EH (cell line): ENCODE measurements around the gene MYO18B.

Experiments used
- DNase-seq: peaks from one replicate; pipeline ENCODE4 v3.0.0-alpha.2; 2015; ENCODE audit warnings: low read depth

MYO18B gene

GRCh38 chr22:25828422-25828821, 86.4 kb downstream of the MYO18B start:
- DNase-seq = no peak

- DNase-seq = no peak
These were observed 87.2 kb downstream of the MYO18B start for GRCh38 chr22:25829237-25829636.

- DNase-seq = no peak
These were observed 88.1 kb downstream of the MYO18B start for GRCh38 chr22:25829808-25830777.

GRCh38 chr22:25833091-25833490, 91.1 kb downstream of the MYO18B start:
- DNase-seq = no peak

- DNase-seq = no peak
These were observed 91.7 kb downstream of the MYO18B start for GRCh38 chr22:25833676-25834075.

GRCh38 chr22:25834490-25834889, 92.5 kb downstream of the MYO18B start:
- no peak for DNase-seq

GRCh38 chr22:25835348-25835747, 93.4 kb downstream of the MYO18B start:
- no peak for DNase-seq

GRCh38 chr22:25837288-25837900, 95.4 kb downstream of the MYO18B start:
- no peak for DNase-seq

- no peak for DNase-seq
These were observed 97.2 kb downstream of the MYO18B start for GRCh38 chr22:25838960-25839741.

- no peak for DNase-seq
These were observed 97.8 kb downstream of the MYO18B start for GRCh38 chr22:25839755-25840154.

GRCh38 chr22:25840167-25840566, 98.2 kb downstream of the MYO18B start:
- no peak for DNase-seq

GRCh38 chr22:25840891-25841290, 98.9 kb downstream of the MYO18B start:
- DNase-seq = no peak

GRCh38 chr22:25841775-25842174, 99.8 kb downstream of the MYO18B start:
- DNase-seq = no peak

- no peak for DNase-seq
These were observed 101.8 kb downstream of the MYO18B start for GRCh38 chr22:25843660-25844405.

GRCh38 chr22:25844601-25845000, 102.6 kb downstream of the MYO18B start:
- DNase-seq = no peak

- no peak for DNase-seq
These were observed 104.2 kb downstream of the MYO18B start for GRCh38 chr22:25845985-25846745.

GRCh38 chr22:25847451-25847850, 105.5 kb downstream of the MYO18B start:
- no peak for DNase-seq

- DNase-seq = no peak
These were observed 107.0 kb downstream of the MYO18B start for GRCh38 chr22:25848954-25849353.

GRCh38 chr22:25849522-25849921, 107.5 kb downstream of the MYO18B start:
- DNase-seq = no peak

- no peak for DNase-seq
These were observed 110.2 kb downstream of the MYO18B start for GRCh38 chr22:25852223-25852622.

GRCh38 chr22:25853078-25853477, 111.1 kb downstream of the MYO18B start:
- DNase-seq = no peak
